ENCODE data around the gene SSU72.
"Not testable (repeated sequence)": the region's sequence is repeated elsewhere in the genome, so short reads cannot be mapped to it uniquely, and the experiment has no call there.

DNA sequence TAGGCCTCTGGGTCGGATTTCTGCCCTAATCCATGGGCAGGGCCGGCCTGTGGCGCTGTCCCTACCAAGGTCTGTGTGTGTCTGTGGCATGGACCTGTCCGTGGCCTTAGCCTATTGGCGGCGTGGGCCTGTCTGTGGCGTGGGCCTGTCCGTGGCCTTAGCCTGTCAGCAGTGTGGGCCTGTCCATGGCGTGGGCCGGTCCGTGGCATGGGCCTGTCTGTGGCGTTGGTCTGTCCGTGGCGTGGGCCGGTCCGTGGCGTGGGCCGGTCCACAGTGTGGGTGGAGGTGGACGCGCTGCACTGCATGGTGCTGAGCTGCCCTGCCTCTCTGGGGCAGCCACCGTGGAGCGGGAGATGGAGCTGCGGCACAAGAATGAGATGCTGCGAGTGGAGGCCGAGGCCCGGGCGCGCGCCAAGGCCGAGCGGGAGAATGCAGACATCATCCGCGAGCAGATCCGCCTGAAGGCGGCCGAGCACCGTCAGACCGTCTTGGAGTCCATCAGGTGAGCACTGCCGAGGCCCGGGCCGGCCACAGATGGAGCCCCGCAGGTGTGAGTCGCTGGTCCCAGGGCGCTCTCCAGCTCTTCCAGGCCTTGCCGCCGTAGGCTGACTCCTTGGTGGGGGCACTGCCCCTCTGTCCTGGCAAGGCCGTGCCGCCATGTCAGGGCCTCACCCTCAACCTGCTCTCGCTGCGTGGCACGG is 54.7 kb downstream of the SSU72 start:
- TF ChIP-seq, protein P1, sequence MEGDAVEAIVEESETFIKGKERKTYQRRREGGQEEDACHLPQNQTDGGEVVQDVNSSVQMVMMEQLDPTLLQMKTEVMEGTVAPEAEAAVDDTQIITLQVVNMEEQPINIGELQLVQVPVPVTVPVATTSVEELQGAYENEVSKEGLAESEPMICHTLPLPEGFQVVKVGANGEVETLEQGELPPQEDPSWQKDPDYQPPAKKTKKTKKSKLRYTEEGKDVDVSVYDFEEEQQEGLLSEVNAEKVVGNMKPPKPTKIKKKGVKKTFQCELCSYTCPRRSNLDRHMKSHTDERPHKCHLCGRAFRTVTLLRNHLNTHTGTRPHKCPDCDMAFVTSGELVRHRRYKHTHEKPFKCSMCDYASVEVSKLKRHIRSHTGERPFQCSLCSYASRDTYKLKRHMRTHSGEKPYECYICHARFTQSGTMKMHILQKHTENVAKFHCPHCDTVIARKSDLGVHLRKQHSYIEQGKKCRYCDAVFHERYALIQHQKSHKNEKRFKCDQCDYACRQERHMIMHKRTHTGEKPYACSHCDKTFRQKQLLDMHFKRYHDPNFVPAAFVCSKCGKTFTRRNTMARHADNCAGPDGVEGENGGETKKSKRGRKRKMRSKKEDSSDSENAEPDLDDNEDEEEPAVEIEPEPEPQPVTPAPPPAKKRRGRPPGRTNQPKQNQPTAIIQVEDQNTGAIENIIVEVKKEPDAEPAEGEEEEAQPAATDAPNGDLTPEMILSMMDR (IDR thresholded peaks at IDR 0.05): not testable (repeated sequence)
- TF ChIP-seq POLR2A (IDR thresholded peaks at IDR 0.05): not testable (repeated sequence)
